Measurements from ENCODE around the gene GPS1. TPM values are rescaled to one million over a fixed set of nuclear protein-coding genes. Genes with fewer than 3 reads are reported as not detected.

The GPS1 gene
- total and polyA plus RNA-seq, 2 donors (not counting 1 experiment from before 2014, with no cell fraction given), result 80.5 to 124 TPM

DNA sequence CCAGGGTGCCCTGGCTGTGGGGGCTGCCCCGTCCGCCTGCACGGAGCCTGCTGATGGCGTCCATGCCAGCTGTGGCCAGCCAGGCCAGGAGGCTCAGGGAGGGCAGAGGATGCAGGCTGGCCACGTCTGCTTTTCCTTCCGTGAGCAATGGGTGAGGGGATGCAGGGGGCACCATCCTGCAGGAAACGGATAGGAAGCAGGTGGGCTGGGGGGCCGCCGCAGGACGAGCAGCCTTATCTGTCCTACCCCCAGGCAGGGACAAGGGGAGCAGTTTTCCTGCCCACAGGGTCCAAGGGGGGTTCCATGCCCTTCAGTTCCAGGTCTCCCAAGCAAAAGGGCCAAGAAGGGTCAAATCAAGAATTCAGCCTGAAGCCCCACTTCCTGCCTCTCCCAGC lies 7.2 kb downstream of the GPS1 start:
- Histone ChIP-seq H4K20me1 (ENCODE audit: control insufficient read depth, insufficient read depth, low read length, poor library complexity, severe bottlenecking) (peaks cover under 1% of the 10 kb centered on the region), H3K27me3 (replicated peaks in 1 of 4; ENCODE audit: control extremely low read depth in 1 of 4, control insufficient read depth in 3 of 4, insufficient read depth in 4 of 4, low read length in 3 of 4) (no peaks in the 10 kb centered on the region), H3K4me1 (ENCODE audit: control insufficient read depth in 2 of 2, insufficient read depth in 2 of 2, low read length in 2 of 2) (peaks cover 0 to 5% of the 10 kb centered on the region in 2 donors), H3K9ac (ENCODE audit: low read length) (no peak overlapping the region), H3K4me3 (ENCODE audit: control extremely low read depth in 1 of 5, extremely low read depth in 1 of 5, insufficient read depth in 1 of 5, low read depth in 2 of 5, low read length in 4 of 5) (no peak overlapping the region), H3K9me3 (ENCODE audit: control extremely low read depth in 1 of 3, control insufficient read depth in 2 of 3, insufficient read depth in 1 of 3, low read length in 2 of 3) (no peaks in the 10 kb centered on the region), H3K4me2 (replicated peaks; ENCODE audit: low read depth, low read length, poor library complexity, severe bottlenecking) (no peak overlapping the region), H3K36me3 (replicated peaks in 1 of 2; ENCODE audit: control extremely low read depth in 1 of 2, control insufficient read depth in 1 of 2, extremely low read depth in 1 of 2, insufficient read depth in 2 of 2, low read length in 1 of 2) (peaks cover 0 to 55% of the 10 kb centered on the region in 2 experiments), H2AFZ (ENCODE audit: insufficient read depth, low read depth, low read length, poor library complexity, severe bottlenecking) (no peak overlapping the region), H3K27ac (ENCODE audit: low read length in 2 of 2) (no peak overlapping the region), H3K79me2 (ENCODE audit: control insufficient read depth, insufficient read depth, low read length) (peaks cover 2% of the 10 kb centered on the region)
- POLR2A ChIA-PET, result no interaction called here
- intact Hi-C loops (cut with micrococcal nuclease), result no loop called here
- Mint-ChIP-seq H3K4me1 (no peaks in the 10 kb centered on the region), H3K4me3 (no peak overlapping the region), H3K27me3 (no peaks in the 10 kb centered on the region), H3K27ac (no peak overlapping the region), H3K9me3 (ENCODE audit: insufficient read depth) (no peaks in the 10 kb centered on the region)
- CTCF ChIA-PET, result no interaction called here
- TF ChIP-seq, protein P1, sequence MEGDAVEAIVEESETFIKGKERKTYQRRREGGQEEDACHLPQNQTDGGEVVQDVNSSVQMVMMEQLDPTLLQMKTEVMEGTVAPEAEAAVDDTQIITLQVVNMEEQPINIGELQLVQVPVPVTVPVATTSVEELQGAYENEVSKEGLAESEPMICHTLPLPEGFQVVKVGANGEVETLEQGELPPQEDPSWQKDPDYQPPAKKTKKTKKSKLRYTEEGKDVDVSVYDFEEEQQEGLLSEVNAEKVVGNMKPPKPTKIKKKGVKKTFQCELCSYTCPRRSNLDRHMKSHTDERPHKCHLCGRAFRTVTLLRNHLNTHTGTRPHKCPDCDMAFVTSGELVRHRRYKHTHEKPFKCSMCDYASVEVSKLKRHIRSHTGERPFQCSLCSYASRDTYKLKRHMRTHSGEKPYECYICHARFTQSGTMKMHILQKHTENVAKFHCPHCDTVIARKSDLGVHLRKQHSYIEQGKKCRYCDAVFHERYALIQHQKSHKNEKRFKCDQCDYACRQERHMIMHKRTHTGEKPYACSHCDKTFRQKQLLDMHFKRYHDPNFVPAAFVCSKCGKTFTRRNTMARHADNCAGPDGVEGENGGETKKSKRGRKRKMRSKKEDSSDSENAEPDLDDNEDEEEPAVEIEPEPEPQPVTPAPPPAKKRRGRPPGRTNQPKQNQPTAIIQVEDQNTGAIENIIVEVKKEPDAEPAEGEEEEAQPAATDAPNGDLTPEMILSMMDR (IDR thresholded peaks at IDR 0.05), result no peak
- no peak for TF ChIP-seq EZH2 (IDR thresholded peaks at IDR 0.05; ENCODE audit: borderline replicate concordance, insufficient read depth, low read depth, low read length, poor library complexity, severe bottlenecking)
- WGBS (ENCODE audit: insufficient coverage), result 91% methylated on average over 8 of the region's 10 CpGs
- ATAC-seq (ENCODE audit: low read depth) (no peak), DNase-seq (no peak)

DNA sequence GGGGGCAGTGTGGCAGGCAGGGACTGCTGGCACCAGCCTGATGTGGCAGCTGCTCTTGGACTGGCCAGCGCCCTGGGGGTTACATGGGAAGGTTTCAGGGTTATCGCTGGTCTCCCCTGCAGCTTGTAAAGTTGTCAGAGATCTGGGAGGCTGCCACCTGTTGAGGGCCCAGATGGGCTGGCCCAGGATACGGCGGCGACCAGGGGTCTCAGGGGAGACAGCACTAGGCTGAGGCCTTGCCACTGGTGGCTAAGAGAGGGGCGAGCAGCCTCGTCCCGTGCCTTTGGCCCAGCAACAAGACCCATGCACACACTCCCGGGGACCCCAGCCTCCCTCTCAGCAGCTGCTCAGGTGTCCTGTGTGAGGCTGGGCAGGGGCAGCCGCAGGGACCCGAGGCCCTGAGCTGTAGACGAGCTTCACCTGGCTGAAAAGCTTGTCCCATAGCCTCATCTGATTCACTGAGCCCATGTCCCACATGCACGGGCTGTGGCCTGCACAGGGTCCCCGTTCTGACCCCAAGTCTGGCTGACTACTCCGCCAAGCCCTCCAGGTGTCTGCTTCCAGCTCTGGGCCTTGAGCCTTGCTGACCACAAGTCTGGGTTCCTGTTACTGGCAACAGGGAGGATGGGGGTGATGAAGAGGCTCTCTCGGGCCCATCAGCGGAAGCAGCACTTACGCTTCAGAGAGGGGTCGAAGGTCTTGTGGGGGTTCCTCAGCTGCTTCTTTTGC lies 7.7 kb downstream of the GPS1 start:
- intact Hi-C loops (cut with micrococcal nuclease), result no loop called here
- Histone ChIP-seq H3K27me3 (replicated peaks in 1 of 4; ENCODE audit: control extremely low read depth in 1 of 4, control insufficient read depth in 3 of 4, insufficient read depth in 4 of 4, low read length in 3 of 4) (no peaks in the 10 kb centered on the region), H3K4me2 (replicated peaks; ENCODE audit: low read depth, low read length, poor library complexity, severe bottlenecking) (no peak overlapping the region), H3K27ac (ENCODE audit: low read length in 2 of 2) (no peak overlapping the region), H3K9me3 (ENCODE audit: control extremely low read depth in 1 of 3, control insufficient read depth in 2 of 3, insufficient read depth in 1 of 3, low read length in 2 of 3) (no peaks in the 10 kb centered on the region), H3K4me3 (ENCODE audit: control extremely low read depth in 1 of 5, extremely low read depth in 1 of 5, insufficient read depth in 1 of 5, low read depth in 2 of 5, low read length in 4 of 5) (no peak overlapping the region), H3K36me3 (replicated peaks in 1 of 2; ENCODE audit: control extremely low read depth in 1 of 2, control insufficient read depth in 1 of 2, extremely low read depth in 1 of 2, insufficient read depth in 2 of 2, low read length in 1 of 2) (peaks cover 0 to 49% of the 10 kb centered on the region in 2 experiments), H3K4me1 (ENCODE audit: control insufficient read depth in 2 of 2, insufficient read depth in 2 of 2, low read length in 2 of 2) (peaks cover 1 to 9% of the 10 kb centered on the region in 2 donors), H4K20me1 (ENCODE audit: control insufficient read depth, insufficient read depth, low read length, poor library complexity, severe bottlenecking) (peaks cover 1% of the 10 kb centered on the region), H3K79me2 (ENCODE audit: control insufficient read depth, insufficient read depth, low read length) (no peaks in the 10 kb centered on the region), H3K9ac (ENCODE audit: low read length) (no peak overlapping the region), H2AFZ (ENCODE audit: insufficient read depth, low read depth, low read length, poor library complexity, severe bottlenecking) (no peak overlapping the region)
- no peak for TF ChIP-seq EZH2 (IDR thresholded peaks at IDR 0.05; ENCODE audit: borderline replicate concordance, insufficient read depth, low read depth, low read length, poor library complexity, severe bottlenecking)
- TF ChIP-seq, protein P1 (IDR thresholded peaks at IDR 0.05), result no peak
- peaks cover 5% of the 10 kb centered on the region for H3K4me1 Mint-ChIP-seq
- H3K27ac Mint-ChIP-seq, result no peak overlapping the region
- no peaks in the 10 kb centered on the region for H3K9me3 Mint-ChIP-seq (ENCODE audit: insufficient read depth)
- WGBS (ENCODE audit: insufficient coverage), result 80% methylated on average over 19 of the region's 19 CpGs
- CTCF ChIA-PET, result no interaction called here
- H3K4me3 Mint-ChIP-seq, result no peak overlapping the region
- H3K27me3 Mint-ChIP-seq, result no peaks in the 10 kb centered on the region
- ATAC-seq (ENCODE audit: low read depth), result no peak
- POLR2A ChIA-PET, result interaction anchor here (0.7 kb wide), 1 partner anchor 834 kb away, joined by 3 read pairs; no protein-coding TSS in a partner anchor
- no peak for DNase-seq
